ENCODE measurements around the gene SUPT7L.

GRCh38 chr2:27711804-27712203 is 48.4 kb upstream of the SUPT7L start:
- TF ChIP-seq CTCF (IDR thresholded peaks at IDR 0.05): no peak
- TF ChIP-seq POLR2A (IDR thresholded peaks at IDR 0.05): no peak

Data from right lobe of liver (tissue), 4 donors.